Activated CD8-positive, alpha-beta memory T cell treated with anti-CD3 and anti-CD28 coated beads, Interleukin-2, amount 50 U/mL, for 24 hours (primary cell): Measurements from ENCODE around the gene SRGAP3.

ENCODE experiments used
- DNase-seq: peaks from one replicate; pipeline ENCODE4 v3.0.0-alpha.2; 2020; ENCODE audit errors: extremely low read depth

SRGAP3 gene

GRCh38 chr3:9059489-9060400, 189.7 kb downstream of the SRGAP3 start:
- no peak for DNase-seq

GRCh38 chr3:9056581-9056980, 192.9 kb downstream of the SRGAP3 start:
- DNase-seq = no peak

- DNase-seq = no peak
These were observed 201.7 kb downstream of the SRGAP3 start for GRCh38 chr3:9047452-9048346.

GRCh38 chr3:9045371-9045770, 204.1 kb downstream of the SRGAP3 start:
- DNase-seq = no peak

GRCh38 chr3:9043063-9043462, 206.4 kb downstream of the SRGAP3 start:
- no peak for DNase-seq

- no peak for DNase-seq
These were observed 207.8 kb downstream of the SRGAP3 start for GRCh38 chr3:9041626-9042025.

- no peak for DNase-seq
These were observed 208.4 kb downstream of the SRGAP3 start for GRCh38 chr3:9040996-9041395.

GRCh38 chr3:9037144-9037711, 212.2 kb downstream of the SRGAP3 start:
- DNase-seq = no peak

GRCh38 chr3:9036404-9037131, 212.9 kb downstream of the SRGAP3 start:
- no peak for DNase-seq

- no peak for DNase-seq
These were observed 213.5 kb downstream of the SRGAP3 start for GRCh38 chr3:9035961-9036360.

- no peak for DNase-seq
These were observed 214.0 kb downstream of the SRGAP3 start for GRCh38 chr3:9035473-9035872.

GRCh38 chr3:9033867-9034266, 215.6 kb downstream of the SRGAP3 start:
- no peak for DNase-seq

GRCh38 chr3:9032231-9032777, 217.1 kb downstream of the SRGAP3 start:
- DNase-seq = no peak

GRCh38 chr3:9030034-9030433, 219.4 kb downstream of the SRGAP3 start:
- no peak for DNase-seq

GRCh38 chr3:9028134-9028533, 221.3 kb downstream of the SRGAP3 start:
- DNase-seq = no peak

- DNase-seq = no peak
These were observed 223.0 kb downstream of the SRGAP3 start for GRCh38 chr3:9026320-9027045.

GRCh38 chr3:9024341-9024740, 225.1 kb downstream of the SRGAP3 start:
- no peak for DNase-seq

GRCh38 chr3:9023226-9023590, 226.2 kb downstream of the SRGAP3 start:
- no peak for DNase-seq

- no peak for DNase-seq
These were observed 226.9 kb downstream of the SRGAP3 start for GRCh38 chr3:9022305-9023225.
